Middle frontal gyrus (tissue), 1 donor: ENCODE results near the gene TNNC2.
"Not testable (repeated sequence)": the region's sequence is repeated elsewhere in the genome, so short reads cannot be mapped to it uniquely, and the experiment has no call there.

Source experiments
- DNase-seq: peaks from one replicate; pipeline ENCODE4 v3.0.0-alpha.2; 2015; ENCODE audit warnings: low spot score; ENCODE audit errors: extremely low spot score

Gene TNNC2

DNA sequence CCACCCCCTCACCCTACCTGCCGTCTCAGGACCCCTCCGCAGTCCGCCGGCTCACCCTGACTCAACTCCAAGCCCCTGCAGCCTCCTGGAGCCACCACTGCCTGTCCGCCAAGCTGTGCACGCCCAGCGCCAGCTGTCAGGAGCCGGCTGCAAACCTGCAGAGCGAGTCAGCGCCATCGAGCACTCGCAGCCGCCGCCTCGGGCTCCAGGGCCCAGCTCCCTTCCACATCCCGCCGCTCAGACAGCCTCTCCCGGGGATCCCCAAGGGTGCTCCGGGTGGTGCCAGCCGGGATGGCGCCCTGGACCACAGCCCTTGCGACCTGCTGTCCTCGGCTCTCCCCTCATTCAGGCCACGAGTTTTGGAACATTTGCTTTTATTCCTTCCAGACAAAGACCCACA is 4.3 kb downstream of the TNNC2 start:
- DNase-seq = no peak

DNA sequence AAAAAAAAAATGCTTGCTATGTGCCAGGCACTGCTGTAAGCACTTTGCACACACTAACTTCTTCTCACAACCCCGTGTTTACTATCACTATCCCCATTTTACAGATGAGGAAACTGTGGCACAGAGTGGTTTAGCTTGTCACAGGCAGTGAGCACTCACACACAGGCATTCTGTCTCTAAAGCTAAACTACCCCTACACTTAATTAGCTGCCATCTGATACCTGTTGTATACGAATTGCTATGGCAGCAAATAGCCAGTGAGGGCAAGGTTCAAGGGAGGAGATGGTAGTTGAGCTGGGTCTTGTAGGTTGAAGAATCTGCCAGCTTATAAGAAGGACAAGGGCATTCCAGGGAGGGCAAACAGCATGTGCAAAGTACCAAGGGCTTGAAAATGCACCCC is 5.2 kb downstream of the TNNC2 start:
- no peak for DNase-seq

DNA sequence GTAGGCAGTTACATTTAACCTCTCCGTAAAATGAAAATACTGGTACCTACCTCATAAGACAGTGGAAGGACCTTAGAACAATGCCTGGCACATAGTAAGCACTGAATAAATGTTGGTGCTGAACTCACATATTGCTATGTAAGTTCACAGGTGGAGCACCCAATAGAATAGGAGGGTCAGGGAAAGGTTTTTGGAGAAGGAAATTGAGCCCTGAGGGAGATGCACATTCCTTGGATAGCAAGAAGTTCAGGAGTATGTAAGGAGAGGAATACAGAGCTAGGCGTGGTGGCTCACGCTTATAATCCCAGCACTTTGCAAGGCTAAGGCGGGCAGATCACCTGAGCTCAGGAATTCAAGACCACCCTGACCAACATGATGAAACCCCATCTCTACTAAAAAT is 7.6 kb downstream of the TNNC2 start:
- DNase-seq = no peak

DNA sequence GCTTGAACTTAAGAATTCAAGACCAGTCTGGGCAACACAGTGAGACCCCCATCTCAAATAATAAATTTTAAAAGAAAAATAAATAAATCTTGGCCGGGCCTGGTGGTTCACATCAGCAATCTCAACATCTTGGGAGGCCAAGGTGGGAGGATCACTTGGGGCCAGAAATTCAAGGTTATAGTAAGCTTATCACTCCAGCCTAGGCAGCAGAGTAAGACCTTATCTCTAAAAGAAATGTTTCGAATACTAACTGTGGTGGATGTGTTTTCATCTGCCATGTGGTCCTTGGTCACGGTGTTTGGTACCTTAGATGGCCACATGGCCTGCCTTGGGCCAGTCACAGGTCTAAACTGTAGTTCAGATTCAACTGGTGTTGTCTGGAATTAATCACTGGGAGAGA is 8.9 kb downstream of the TNNC2 start:
- DNase-seq = no peak

DNA sequence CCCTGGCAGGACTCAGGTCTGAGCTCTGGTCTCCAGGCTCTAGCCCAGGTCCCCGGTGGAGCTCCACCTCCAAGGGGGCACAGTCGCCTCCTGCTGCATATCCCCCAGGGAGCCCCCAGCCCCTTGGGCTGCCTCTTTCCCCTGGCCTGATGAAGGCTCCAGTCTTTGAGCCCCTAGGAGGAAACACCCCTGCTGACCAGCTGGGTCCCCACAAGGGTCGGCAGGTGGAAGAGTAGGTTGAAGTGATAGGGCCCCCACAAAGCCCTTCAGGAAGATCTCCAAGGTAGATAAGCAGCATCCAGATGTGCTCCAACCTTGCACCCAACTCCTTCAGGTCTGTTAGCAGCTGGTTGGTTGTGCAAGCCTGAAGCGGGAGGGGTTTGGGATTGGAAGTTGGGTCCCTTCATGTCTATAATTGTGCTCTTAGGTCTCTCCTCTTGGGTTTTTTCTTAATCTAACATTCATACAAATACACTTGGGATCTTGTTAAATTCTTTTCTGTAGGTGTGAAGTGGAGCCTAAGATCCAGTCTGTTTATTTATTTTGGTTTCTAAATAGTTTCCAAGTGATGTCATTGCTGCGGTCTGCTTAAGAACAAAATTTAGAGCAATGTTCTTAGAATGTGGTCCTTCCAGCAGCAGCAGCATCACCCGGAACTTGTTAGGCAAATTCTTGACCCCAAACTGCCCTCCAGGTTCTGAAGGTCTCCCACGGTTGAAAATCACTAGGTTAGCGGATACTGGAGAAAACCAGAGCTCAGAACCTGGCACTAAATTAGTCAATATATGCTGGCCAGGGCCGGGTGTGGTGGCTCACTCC is 9.5 kb downstream of the TNNC2 start:
- DNase-seq = no peak

DNA sequence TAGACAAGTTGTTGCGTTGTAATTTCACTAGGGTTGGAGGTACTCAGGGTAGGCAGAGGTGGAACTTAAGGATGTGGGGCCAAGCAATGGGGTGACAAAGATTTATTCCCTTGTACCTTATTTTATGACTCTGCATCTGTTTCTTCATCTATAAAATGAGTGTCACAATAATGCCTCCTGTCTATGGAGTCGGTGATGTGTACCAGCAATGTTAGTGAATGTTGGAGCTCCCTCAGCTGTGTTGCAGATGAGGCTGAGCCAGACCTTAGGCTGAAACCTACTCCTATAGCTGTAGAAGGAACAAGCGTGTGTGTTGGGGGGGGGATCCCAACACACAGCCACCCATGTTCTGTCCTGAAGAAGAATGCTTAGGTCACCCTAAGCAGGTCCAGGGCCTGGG is 10.2 kb downstream of the TNNC2 start:
- no peak for DNase-seq

DNA sequence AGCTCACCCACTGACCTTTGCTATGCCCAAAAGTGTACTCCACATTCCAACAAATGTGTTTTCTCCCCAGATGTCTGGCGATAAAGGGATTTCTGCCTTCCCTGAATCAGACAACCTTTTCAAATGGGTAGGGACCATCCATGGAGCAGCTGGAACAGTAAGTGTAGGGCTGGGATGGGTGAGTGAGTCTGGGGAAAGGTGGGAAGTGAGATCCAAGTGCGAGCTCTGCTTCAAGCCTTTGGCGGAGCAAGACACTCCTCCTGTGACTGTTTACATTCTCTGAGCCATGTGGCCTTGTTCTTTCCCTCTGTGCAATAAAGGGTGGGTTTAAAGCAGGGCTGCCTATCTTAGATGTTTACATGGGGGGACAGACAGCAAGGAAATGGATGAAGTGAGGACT is 12.8 kb downstream of the TNNC2 start:
- no peak for DNase-seq

DNA sequence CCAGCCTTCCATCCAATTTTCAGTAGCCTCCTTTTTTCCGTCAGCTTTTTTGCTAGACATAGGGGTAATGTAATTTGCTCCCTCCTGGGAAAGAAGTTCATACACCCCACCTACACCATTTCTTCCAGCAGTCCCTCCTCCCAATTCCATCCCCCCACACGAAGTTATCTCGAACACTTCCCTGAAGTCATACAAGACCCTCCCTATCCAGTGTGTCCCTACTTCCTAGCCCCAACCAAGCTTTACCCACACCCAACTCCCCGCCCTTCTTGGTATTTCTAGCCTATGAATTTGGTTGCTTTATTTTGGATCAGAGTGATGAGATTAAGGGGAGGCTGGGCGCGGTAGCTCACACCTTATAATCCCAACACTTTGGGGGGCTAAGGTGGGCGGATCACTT is 13.6 kb downstream of the TNNC2 start:
- DNase-seq = no peak

DNA sequence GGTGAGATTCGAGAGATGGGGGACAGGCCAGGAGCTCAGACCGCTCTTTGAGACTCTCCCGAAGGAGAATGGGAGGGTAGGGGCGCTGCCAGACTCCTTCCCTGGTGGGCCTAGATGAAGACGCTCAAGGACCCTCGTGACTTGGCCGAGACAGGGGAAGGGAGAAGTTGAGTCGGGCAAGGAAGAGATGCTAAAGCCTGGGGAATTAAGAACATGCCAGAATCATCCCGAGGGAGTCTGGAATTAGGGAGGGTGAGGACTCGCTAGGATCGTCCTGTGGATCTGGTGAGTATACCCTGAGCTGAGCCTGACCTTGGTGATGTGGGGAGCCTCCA is 14.1 kb downstream of the TNNC2 start:
- no peak for DNase-seq

DNA sequence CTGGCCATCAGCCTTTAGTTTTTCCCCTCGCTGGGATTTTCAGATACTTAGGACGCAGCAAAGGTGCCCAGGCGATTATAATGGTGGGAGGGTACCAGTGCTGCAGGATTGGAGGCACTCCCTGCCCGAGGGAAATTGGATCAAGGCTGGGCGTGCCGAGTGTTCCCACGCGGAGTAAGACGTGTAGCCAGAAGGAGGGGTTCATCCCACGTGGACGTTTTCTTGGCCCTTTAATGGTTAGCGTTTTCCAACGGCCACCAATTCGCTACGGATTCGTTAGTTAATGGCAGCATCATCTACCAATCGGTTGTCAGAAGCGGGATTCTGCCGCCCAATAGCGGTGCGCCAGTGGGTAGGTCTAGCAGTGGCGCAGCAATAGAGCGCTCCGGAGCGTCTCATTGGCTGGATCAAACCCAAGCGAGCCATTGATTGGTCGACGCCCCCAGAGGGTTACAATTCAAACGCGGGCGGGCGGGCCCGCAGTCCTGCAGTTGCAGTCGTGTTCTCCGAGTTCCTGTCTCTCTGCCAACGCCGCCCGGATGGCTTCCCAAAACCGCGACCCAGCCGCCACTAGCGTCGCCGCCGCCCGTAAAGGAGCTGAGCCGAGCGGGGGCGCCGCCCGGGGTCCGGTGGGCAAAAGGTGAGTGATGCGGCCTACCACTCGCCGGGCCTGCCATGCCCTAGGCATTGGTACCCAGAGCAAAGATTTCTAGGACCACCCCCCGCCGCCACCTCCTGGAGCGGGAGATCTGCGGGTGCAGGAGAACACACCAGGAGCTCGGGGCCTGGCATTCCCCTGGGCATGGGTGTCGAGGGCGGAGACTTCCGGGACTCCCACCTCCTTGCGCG is 14.7 kb downstream of the TNNC2 start, which contains the start of gene UBE2C:
Gene UBE2C (plus strand): TSS at position 488 of the 849 bp plus-strand sequence. CDS start 52 bp downstream, at position 540.
- DNase-seq = peak; percentile 99

DNA sequence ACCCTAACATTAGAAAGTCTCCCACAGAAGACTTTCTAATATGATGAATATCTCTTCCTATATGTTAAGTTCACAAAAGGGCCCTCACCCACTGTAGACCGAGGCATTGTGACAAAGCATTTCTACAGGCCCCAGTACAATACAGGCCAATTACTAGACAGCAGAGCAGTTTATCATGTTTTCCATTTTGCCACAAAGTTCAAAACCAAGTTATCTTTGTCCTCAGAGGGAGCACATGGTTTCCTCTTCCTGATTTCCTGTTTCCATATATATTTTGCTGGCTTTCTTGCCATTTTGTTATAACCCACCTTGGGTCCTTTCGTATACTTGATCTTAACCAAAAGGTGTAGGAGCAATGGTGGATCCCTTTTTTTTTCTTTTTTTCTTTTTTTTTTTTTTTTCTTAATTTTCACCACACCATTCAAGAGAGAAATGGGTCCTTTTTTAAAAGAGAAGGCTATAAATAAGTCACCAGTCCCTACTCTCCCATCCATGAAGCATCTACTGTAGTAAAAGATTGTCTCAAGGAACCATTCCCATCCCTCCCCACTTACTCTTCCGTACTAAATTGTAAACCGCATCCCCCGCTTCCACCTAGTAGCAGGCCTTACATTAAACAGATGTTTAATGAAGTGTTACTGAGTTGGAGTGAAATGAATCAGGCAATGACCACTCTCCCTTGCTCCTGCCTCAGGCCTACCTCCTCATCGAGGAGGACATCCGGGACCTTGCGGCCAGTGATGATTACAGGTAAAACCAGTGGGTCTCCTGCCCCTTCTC is 16.7 kb downstream of the TNNC2 start:
- no peak for DNase-seq

DNA sequence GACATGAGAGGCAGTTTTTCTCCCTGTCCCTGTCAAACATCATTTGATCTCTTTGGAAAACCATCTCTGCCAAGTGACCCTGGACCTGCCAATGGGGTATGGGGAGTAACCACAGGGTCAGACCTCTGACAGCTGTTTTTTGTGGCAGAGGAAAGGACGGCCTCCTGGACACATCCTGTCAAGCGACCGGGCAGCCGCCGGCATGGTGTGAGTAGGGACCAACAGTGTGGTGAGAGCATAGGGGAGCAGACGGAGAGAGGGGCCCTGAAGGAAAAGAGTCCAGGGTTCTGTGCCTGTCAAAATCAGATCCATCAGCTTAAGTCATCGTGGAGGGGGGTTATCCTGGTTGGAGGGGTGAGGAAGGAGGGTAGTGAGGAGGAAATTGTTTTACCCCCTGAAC is 25.3 kb downstream of the TNNC2 start:
- no peak for DNase-seq

DNA sequence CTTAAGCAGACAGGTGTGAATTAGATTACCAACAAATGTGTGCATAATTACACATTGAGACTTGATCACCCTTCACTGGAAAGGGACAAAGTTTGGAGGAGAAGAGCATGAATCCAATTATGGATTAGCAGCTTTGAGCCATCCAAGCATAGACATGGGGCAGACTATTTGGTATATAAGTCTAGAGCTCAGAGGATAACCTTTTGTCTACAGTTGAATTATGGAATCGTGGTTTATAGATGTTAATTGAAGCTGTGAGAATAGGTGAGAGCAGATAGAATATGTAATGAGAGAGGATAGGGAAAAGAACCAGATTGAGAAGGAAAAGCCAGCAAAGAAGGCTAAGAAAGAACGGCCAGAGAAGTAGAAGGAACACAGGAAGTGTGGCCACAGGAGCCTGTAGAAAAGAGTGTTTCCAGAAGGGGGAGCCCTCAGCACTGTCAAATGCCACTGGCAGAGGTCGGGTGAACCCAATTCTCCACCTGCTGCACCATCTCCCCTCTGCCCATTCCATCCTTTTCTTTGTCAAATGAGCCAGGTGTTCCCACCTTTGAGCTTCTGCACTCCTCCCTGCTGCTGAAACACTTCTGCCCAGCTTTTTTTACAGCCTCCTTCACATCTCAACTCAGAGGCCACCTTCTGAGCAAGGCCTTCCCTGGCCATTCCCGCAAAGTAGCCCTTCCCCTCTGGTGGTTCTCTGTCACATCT is 28.0 kb downstream of the TNNC2 start:
- no peak for DNase-seq

DNA sequence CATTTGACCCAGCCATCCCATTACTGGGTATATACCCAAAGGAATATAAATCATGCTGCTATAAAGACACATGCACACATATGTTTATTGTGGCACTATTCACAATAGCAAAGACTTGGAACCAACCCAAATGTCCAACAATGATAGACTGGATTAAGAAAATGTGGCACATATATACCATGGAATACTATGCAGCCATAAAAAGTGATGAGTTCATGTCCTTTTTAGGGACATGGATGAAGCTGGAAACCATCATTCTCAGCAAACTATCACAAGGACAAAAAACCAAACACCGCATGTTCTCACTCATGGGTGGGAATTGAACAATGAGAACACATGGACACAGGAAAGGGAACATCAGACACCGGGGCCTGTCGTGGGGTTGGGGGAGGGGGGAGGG is 29.2 kb downstream of the TNNC2 start:
- not testable (repeated sequence) for DNase-seq

DNA sequence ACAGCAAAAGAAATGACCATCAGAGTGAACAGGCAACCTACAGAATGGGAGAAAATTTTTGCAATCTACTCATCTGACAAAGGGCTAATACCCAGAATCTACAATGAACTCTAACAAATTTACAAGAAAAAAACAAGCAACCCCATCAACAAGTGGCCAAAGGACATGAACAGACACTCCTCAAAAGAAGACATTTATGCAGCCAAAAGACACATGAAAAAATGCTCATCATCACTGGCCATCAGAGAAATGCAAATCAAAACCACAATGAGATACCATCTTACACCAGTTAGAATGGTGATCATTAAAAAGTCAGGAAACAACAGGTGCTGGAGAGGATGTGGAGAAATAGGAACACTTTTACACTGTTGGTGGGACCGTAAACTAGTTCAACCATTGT is 29.6 kb downstream of the TNNC2 start:
- DNase-seq = not testable (repeated sequence)

DNA sequence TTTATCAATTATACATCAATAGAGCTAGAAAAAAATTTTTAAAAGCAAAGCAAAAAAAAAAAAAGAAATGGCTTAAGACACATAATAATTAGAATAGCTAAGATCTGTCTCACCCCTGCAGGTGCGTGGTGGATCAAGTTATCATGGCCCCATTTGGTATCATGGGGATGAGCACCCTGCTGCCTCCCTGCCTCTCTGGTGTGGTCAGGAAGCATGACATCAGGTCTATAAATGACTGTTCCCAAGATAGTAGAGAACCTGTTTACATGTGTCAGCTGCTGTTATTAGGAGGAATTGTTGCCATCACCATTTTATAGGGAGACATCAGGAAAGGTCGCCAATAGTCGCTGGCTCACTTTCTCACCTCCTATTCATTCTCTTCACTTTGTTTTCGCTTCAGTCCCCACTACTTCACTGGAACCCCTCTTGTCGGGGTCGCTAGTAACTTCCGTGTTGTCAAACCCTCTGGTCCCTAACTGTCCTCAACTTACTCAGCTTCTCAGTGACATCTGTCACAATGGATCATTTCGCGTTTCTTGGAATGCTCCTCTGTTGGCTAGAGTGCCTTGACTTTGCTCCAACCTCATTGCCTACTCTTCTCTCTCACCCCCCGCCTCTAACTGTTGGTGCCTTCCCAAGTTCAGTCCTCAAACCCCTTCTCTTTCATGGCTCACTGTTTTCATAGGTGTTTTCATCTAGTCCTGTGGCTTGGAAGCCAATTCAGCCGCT is 30.6 kb downstream of the TNNC2 start:
- no peak for DNase-seq

DNA sequence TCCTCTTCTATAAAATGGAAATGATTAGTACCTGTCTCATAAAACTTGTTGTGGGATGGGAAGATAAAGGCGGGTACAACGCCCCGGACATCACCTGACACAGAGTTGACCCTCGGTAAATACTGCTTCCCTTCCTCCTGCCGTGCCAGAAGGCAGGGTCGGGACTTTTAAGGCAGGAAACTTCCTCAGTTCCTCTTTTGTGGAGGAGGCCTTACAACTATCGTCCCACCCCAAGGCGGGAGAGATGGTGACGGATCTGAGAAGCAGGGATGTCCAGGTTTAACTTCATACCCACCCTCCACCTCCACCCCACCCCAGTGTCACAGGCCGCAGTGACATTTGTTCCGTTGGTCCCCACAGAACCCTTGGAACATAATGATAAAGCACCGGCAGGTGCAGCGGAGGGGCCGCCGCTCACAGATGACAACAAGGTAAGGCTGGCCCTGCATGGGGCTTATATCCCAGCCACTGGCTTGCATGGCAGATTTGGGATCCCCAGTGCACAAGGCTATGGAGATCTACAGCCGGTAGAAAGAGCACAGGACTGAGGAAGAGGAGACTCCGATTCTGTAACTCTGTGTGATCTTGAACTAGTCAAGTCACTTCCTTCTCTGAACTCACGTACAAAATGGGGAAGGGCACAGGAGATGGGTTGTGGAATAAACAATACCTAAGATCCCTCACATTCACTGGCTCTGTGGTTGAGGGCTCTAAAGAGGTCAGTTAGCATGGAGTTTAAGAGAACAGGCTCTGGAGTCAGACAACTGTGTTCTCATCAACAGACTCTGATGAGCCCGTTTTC is 34.6 kb downstream of the TNNC2 start:
- no peak for DNase-seq

DNA sequence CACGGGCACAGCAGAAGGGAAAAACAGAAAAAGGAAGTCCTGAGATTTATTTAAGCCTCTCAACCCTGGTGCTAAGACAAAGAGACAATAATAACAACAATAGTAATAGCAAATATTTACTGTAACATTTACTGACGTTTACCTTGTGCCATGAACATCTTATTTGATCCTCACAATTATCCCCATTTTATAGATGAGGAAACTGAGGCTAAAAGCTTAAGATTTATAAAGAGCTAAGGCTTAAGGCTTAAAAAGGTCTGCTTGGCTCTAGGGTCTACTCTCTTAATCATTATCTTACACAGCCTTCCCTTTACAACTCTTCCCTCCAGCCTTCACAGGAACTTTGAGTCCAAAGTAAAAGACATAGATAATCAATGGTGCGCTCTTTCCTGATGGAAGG is 38.8 kb downstream of the TNNC2 start:
- DNase-seq = no peak

DNA sequence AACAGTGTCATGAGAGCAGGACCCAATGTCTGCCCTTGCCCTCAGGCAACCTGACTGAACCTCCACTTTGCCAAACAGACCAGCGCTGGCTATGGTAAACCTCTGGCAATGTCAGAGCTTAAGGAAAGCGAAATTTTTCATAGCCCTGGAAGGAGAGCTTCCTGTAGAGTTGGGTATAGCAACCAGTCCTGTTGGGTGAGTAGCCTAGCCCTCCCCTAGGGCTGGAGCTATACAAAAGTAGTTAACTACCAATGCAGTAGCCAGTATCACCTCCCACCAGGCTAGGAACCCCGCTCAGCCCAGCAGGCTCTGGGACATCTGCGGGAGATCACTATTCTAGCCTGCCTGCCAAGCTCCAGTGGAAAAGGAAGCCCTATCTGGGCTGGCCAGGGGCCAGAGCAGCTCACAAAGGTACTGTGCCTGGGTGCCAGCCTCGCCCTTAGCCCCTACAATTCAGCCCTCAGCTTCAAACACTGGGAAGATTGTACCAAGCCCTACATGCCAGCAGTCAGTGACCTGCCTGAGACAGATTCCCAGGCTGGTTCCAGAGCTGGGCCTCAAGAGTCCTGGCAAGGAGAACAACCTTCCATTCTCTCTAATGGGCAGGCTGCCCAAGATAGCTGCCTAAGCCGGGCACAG is 43.3 kb downstream of the TNNC2 start:
- peak; percentile 7 for DNase-seq
